Heart left ventricle (tissue), 16 donors: ENCODE data around the gene SDC4. TPM values are rescaled to one million over a fixed set of nuclear protein-coding genes. Genes with fewer than 3 reads are reported as not detected.

Experiments used
- ATAC-seq, 4 donors: fragments of 200-7000 bp; cut with Tn5 transposase; one replicate each; pipeline ENCODE4 v1.9.1; 2020 to 2022; ENCODE audit warnings: moderate library complexity in 4 of 4, mild to moderate bottlenecking in 3 of 4, moderate number of reproducible peaks in 1 of 4
- DNase-seq, 5 donors: peaks; one replicate each; pipeline ENCODE4 v3.0.0-alpha.2; 2020
- H3K27ac ChIP-seq, 12 donors: fragments of 200-600 bp; sonication (generic) in 4 of 12; one replicate each; pipeline versions ENCODE4 v1.5.0 to v1.8.0; 2016 to 2022; ENCODE audit warnings: mild to moderate bottlenecking in 2 of 12
- H3K27me3 ChIP-seq, 9 donors: fragments of 200-600 bp; sonication (generic) in 2 of 9; one replicate each; pipeline versions ENCODE4 v1.5.1 to v1.8.0; 2016 to 2022; ENCODE audit warnings: mild to moderate bottlenecking in 3 of 9
- H3K36me3 ChIP-seq, 9 donors: fragments of 200-600 bp; sonication (generic) in 2 of 9; one replicate each; pipeline versions ENCODE4 v1.5.0 to v1.8.0; 2018 to 2022; ENCODE audit warnings: mild to moderate bottlenecking in 2 of 9
- H3K4me1 ChIP-seq, 12 donors: fragments of 200-600 bp; sonication (generic) in 4 of 12; one replicate each; pipeline versions ENCODE4 v1.5.0 to v1.8.0; 2016 to 2022; ENCODE audit warnings: mild to moderate bottlenecking in 3 of 12
- H3K4me3 ChIP-seq, 12 donors: fragments of 200-600 bp; sonication (generic) in 4 of 12; one replicate each; pipeline versions ENCODE4 v1.5.0 to v1.8.0; 2017 to 2022; ENCODE audit warnings: mild to moderate bottlenecking in 9 of 12, moderate library complexity in 4 of 12
- H3K9me3 ChIP-seq, 12 donors: fragments of 200-600 bp; sonication (generic) in 4 of 12; one replicate each; pipeline versions ENCODE4 v1.5.0 to v1.8.0; 2016 to 2022; ENCODE audit warnings: mild to moderate bottlenecking in 1 of 12
- CTCF ChIP-seq, 12 donors: fragments of 200-600 bp; sonication (generic) in 4 of 12; IDR thresholded peaks; one replicate each; pipeline versions ENCODE4 v1.5.0 to v1.8.0; 2018 to 2022; ENCODE audit warnings: antibody characterized with exemption in 12 of 12, mild to moderate bottlenecking in 5 of 12
- POLR2A ChIP-seq, 2 donors: fragments of 450-650 bp; IDR thresholded peaks; one replicate each; pipeline ENCODE4 v1.6.1; 2017; ENCODE audit warnings: antibody characterized with exemption in 2 of 2, mild to moderate bottlenecking in 2 of 2, moderate library complexity in 2 of 2
- WGBS, 4 donors: extraction: QIAGEN DNeasy Blood & Tissue Kit in 2 of 4; methylation state at CpG; one replicate each; pipeline versions ENCODE4 v1.1.5 to v1.1.7; 2013 to 2018; 5-methylcytosine and 5-hydroxymethylcytosine counted together
- intact Hi-C, 10 donors: fragments of 100-400 bp; cut with DNase I; formaldehyde crosslinking; loops; one replicate each; pipeline versions ENCODE4 v1.11.1 to v1.14.2; 2022
- polyA plus RNA-seq, 2 donors: library from polyadenylated mRNA; stranded (reverse); fragments of 200-250 nt; gene quantifications; one replicate each; pipeline ENCODE4 v1.2.3, GENCODE V29; 2013
- total RNA-seq, 9 donors: library from RNA; depleted of rRNA in 2 of 9; stranded (reverse); fragments of >200 nt in 2 of 9; fragmentation: NEBNext Ultra II Directional in 3 of 9; extraction: Animal tissue kit (Norgen Biotek cat#: 25700) in 3 of 9; gene quantifications; one replicate each; pipeline versions ENCODE4 v1.1.0 to v1.2.4, GENCODE V29; 2016 to 2023
- donor health status: ischemic (EF 13 %, LVEDD 7.1; RV severe dilation, severe dysfunction).
- donor health status: healthy with polysubstance abuse.
- donor health status: DM: no; HTN: yes; CAD: no.
- donor health status: DM: no; HTN: no; CAD: no.
- donor health status: ischemic (EF 25% LVEDD 6.9; RV normal size, moderate dysfunction).
- donor health status: ischemic (EF 25% LVEDD 5.7; RV mildly dilated, moderate dysfunction).
- donor health status: healthy.
- donor health status: DM: yes; HTN: yes; CAD: no.
- donor health status: ischemic (EF 35%, LVEDD 5.7; RV mildly dilated, moderate dysfunction).
- donor health status: nonischemic (EF 11% LVEDD 7.7; RV severe dilation, severe dysfunction).
- donor health status: DM: yes; HTN: yes; CAD: no.
- donor health status: PGD.
- donor health status: ischemic (EF 29% LVEDD 5.4; RV normal size, mild dysfunction).
- donor health status: nonischemic (EF 23%, LVEDD 6.1; RV moderate dilation, normal function).

The SDC4 gene
- total and polyA plus RNA-seq, 11 donors, result 44.3 to 140 (median 94.1) TPM

GRCh38 chr20:45303586-45304463, 44.4 kb downstream of the SDC4 start:
- ATAC-seq, result no peak
- Histone ChIP-seq H3K36me3 (no peaks in the 10 kb centered on the region), H3K27ac (no peak overlapping the region), H3K4me1 (peaks cover 0 to 13% (median 0%) of the 10 kb centered on the region in 12 donors), H3K27me3 (peaks cover 14 to 76% (median 33%) of the 10 kb centered on the region in 9 donors), H3K4me3 (no peak overlapping the region), H3K9me3 (no peaks in the 10 kb centered on the region)
- WGBS, 4 donors, result 37 to 52% (median 43%) methylated on average over 46 to 47 of the region's 47 CpGs
- no peak for DNase-seq
- TF ChIP-seq CTCF (IDR thresholded peaks at IDR 0.05), result no peak
- TF ChIP-seq POLR2A (IDR thresholded peaks at IDR 0.05), result no peak
- intact Hi-C loops, result loop anchor here in 1 of 10 donors (10.0 kb wide), 1 partner anchor 289 kb away; no protein-coding TSS in a partner anchor

GRCh38 chr20:45301824-45302271, 46.4 kb downstream of the SDC4 start:
- no peak overlapping the region for H3K27ac ChIP-seq
- H3K9me3 ChIP-seq, result no peaks in the 10 kb centered on the region
- H3K4me3 ChIP-seq, result no peak overlapping the region
- H3K27me3 ChIP-seq, result peaks cover 11 to 74% (median 36%) of the 10 kb centered on the region in 9 donors
- ATAC-seq, result no peak
- intact Hi-C loops, result loop anchor here in 1 of 10 donors (10.0 kb wide), 1 partner anchor 287 kb away; no protein-coding TSS in a partner anchor
- WGBS, 4 donors, result 81 to 84% (median 82%) methylated on average over 5 of the region's 5 CpGs
- no peak for DNase-seq
- H3K36me3 ChIP-seq, result no peaks in the 10 kb centered on the region
- no peak for TF ChIP-seq CTCF (IDR thresholded peaks at IDR 0.05)
- no peak for TF ChIP-seq POLR2A (IDR thresholded peaks at IDR 0.05)
- H3K4me1 ChIP-seq, result peaks cover 0 to 7% (median 0%) of the 10 kb centered on the region in 12 donors

- Histone ChIP-seq H3K9me3 (no peaks in the 10 kb centered on the region), H3K27ac (no peak overlapping the region), H3K4me1 (no peaks in the 10 kb centered on the region), H3K36me3 (no peaks in the 10 kb centered on the region), H3K4me3 (no peak overlapping the region), H3K27me3 (peaks cover 5 to 74% (median 35%) of the 10 kb centered on the region in 9 donors)
- intact Hi-C loops, result loop anchor here in 1 of 10 donors (10.0 kb wide), 1 partner anchor 286 kb away; no protein-coding TSS in a partner anchor
- TF ChIP-seq CTCF (IDR thresholded peaks at IDR 0.05) (peak in 5 of 12 donors; percentile 10 to 29 (median 15)), POLR2A (IDR thresholded peaks at IDR 0.05) (no peak)
- peak in 2 of 4 donors; percentile 24 to 32 for ATAC-seq
- 28 to 35% (median 29%) methylated on average over 3 to 4 of the region's 4 CpGs for WGBS, 4 donors
- DNase-seq, result no peak
These were observed 47.3 kb downstream of the SDC4 start for GRCh38 chr20:45300961-45301360.

GRCh38 chr20:45299786-45300185, 48.4 kb downstream of the SDC4 start:
- no peaks in the 10 kb centered on the region for H3K36me3 ChIP-seq
- H3K4me3 ChIP-seq, result no peak overlapping the region
- peaks cover 1 to 75% (median 25%) of the 10 kb centered on the region in 9 donors for H3K27me3 ChIP-seq
- H3K4me1 ChIP-seq, result no peaks in the 10 kb centered on the region
- TF ChIP-seq POLR2A (IDR thresholded peaks at IDR 0.05) (no peak), CTCF (IDR thresholded peaks at IDR 0.05) (no peak)
- intact Hi-C loops, result loop anchor here in 4 of 10 donors (10.0 kb wide), 3 partner anchors 205 to 285 kb away; no protein-coding TSS in a partner anchor
- H3K9me3 ChIP-seq, result no peaks in the 10 kb centered on the region
- ATAC-seq, result no peak
- WGBS, 4 donors, result 85 to 91% (median 86%) methylated on average over 6 of the region's 6 CpGs
- DNase-seq, result no peak
- no peak overlapping the region for H3K27ac ChIP-seq
